GM03348 (cell line): ENCODE measurements around the gene ACOT7.
"Not testable (repeated sequence)": the region's sequence is repeated elsewhere in the genome, so short reads cannot be mapped to it uniquely, and the experiment has no call there.

Experiments
- DNase-seq: peaks from one replicate; pipeline ENCODE4 v3.0.0; 2012; ENCODE audit warnings: low spot score

The ACOT7 gene

DNA sequence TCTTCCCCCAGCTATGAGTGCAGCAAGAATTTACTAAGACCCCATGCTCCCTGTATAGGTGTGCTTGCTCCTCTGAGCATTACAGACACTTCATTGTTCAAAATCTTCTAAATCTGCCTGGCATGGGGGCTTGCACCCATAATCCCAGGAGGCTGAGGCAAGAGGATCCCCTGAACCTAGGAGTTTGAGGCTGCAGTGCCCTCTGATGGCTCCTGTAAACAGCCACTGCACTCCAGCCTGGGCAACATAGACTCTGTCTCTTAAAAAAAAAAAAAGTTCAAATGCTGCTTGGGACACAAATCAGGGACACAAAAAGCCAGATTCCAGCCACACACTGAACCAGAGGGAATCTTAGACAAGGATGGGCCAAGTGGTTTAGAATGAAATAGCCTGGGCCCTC lies 3.4 kb upstream of the ACOT7 start:
- DNase-seq, result no peak

DNA sequence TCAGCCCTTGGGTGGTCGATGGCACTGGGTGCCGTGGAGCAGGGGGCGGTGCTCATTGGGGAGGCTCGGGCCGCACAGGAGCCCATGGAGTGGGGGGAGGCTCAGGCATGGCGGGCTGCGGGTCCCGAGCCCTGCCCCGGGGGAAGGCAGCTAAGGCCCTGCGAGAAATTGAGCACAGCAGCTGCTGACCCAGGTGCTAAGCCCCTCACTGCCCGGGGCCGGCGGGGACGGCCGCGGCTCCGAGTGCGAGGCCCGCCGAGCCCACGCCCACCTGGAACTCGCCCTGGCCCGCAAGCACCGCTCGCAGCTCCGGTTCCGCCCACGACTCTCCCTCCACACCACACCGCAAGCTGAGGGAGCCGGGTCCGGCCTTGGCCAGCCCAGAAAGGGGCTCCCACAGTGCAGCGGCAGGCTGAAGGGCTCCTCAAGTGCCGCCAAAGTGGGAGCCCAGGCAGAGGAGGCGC lies 2.2 kb upstream of the ACOT7 start:
- DNase-seq, result not testable (repeated sequence)

- DNase-seq, result not testable (repeated sequence)
Measured at GRCh38 chr1:6395130-6395529, 1.6 kb upstream of the ACOT7 start.

- DNase-seq, result peak; percentile 75
Measured at GRCh38 chr1:6392809-6393399, 663 bp downstream of the ACOT7 start.

DNA sequence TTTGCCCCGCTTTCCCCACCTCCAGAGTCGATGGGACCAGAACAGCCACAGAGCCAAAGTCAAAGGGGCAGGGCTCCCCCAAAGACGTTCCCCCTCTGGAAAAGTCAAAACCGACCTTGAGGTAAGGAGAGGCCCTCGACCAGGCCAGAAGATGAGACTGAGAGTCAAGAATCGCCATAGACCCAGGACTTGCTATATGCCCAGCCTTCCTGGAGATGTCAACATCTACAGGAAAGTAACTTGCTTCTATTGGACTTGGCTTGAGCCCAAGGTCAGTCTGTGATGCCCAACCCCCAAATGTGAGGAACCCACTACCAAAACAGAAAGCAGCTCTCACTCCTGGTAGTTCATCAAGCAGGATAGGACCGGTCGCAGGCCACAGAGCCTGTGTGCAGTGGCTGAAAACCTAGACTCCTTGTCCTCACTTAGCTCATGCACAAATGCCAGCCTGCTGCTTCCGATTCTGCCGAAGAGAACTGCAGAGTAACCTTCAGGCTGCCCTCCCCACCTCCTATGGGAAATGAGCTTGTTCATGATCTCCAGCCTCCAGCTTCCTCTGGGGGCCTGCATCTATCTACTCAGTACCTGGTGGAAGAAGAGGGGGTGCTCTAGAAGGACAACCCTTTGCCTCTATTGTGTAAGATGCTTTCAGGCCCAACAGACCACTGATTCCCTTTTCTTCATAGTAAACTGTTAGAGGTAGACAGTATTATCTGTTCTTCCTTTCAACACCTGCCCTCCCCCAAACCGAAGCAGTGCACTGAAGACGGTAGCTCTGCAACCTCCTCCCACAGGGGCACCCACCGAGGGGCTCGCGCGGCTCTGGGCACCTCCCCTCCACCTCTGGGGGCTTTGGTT lies 1.4 kb downstream of the ACOT7 start:
- no peak for DNase-seq

DNA sequence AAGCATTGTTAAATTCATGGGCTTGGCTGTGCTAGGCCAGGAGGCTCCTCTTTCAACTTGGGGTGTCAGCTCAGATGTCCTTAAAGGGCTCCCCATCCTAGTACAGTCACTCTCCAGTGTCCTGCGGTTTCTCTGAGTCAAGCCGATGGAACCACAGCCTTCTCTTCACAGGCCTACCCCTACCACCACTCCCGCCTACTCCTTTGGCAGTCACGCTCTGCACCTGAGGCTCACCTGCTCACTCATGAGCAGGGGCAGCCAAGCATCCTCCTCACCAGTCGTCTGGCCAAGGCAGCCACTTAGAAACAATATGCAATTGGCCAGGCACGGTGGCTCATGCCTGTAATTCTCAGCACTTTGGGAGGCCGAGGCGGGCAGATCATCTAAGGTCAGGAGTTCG lies 3.6 kb downstream of the ACOT7 start:
- no peak for DNase-seq

GRCh38 chr1:6386371-6386949 lies 7.1 kb downstream of the ACOT7 start:
- no peak for DNase-seq

DNA sequence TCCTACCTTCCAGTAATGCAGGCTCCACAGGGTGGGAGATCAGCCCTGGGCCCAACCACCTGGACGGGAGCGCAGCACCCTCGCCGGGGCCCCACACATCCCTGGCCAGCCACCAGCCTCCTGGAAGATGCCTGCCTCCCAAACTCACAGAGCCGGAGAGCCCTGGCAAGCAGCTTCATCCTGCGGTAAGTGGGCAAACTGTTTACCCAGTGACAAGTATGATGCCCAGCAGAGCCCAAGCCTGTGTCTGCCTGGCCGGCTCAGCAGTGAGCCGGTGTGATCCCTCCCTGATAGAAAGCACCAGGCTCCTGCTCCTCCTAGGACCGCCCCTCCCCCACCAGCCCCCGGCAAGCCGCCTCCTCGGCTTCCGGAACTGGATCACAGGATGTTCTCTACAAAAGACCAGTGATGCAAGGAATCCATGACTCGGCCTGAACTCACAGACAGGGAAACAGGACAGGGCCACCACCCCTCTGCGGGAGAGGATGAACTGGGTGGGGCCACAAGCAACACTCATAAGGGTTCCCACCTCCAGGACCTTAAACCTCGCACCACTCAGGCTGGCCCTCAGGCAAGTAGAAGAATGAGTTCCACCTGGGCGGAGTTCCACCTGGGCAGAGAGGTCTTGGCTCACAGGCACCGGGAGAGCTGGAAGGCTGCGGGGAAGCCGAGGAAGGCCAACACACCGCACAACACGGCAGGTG lies 7.9 kb downstream of the ACOT7 start:
- DNase-seq, result peak; percentile 63

DNA sequence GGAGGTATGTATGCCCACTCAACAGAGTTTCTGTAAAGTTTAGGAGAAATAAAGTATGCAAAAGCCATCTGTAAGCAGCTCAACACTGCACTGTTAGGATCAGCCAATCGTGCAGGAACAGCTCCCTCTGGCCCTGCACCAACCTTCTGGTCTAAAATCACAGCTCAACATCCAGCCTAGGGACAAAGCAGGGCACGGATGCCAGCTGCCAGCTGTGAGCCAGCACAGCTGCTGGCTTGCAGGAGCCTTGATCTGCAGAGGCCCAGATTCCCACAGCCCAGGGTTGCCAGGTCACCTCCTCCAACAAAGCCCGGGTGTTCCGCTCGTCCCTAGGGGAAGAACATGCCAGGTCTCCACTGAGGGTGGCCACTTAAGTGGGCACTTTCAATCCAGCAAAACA lies 8.6 kb downstream of the ACOT7 start:
- no peak for DNase-seq

DNA sequence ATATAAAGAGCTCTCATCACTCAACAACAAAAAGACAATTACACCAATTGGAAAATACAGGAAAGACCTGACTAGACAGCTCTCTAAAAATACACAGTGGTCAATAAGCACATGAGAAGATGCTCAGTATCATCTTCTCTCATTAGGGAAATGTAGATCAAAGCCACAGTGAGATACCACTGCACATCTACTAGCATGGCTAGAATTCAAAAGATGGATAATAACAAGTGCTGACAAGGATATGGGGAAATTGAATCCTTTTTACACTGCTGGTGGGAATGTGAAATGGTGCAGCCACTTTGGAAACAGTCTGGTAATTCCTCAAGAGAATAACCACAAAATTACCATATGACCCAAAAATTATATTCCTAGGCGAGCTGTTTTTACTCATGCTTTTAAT lies 9.4 kb downstream of the ACOT7 start:
- no peak for DNase-seq

- DNase-seq, result no peak
Measured at GRCh38 chr1:6380037-6380436, 13.5 kb downstream of the ACOT7 start.

DNA sequence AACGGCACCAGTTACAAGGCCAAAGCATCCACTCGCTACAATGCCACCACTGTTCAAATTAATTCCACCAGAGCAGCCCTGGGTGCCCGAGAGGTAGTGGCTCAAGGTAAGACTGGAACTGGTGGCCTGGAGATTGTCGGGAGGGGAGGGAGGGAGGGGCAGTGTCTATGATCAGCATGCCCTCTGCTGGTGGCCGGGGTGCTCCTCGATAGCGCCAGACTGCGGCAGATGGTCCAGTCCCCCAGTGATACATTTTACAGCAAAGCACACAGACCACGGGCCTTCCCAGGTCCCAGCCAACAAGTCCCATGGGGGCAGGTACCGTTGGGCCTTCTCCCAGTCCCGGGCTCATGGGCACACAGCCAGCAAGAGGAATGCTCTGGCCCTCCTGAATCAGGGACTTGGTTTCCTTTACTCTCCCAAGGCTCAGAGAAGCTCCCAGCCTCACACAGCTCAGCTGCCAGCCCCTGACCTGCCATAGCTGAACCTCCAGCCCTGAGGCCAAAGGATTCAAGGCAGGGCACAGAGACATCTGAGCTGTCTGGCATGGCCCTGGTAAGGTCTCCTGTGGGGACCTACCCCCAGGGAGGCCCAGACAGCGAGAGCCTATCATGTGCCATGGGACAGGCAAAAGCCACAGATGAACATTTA lies 15.3 kb downstream of the ACOT7 start:
- DNase-seq, result no peak

GRCh38 chr1:6373961-6374720 lies 19.4 kb downstream of the ACOT7 start:
- no peak for DNase-seq

DNA sequence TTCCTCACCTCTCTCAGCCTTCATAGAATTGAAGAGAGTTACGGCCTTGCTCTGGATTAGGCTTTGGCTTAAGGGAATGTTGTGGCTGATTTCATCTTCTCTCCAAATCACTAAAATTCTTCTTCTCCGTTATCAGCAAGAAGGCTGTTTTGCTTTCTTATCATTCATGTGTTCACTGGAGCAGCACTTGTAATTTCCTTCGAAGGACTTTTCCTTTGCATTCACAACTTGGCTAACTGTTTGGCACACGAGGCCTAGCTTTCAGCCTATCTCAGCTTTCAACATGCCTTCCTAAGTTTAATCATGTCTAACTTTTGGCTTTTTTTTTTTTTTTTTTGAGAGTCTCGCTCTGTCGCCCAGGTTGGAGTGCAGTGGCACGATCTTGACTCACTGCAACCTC lies 21.3 kb downstream of the ACOT7 start:
- not testable (repeated sequence) for DNase-seq

DNA sequence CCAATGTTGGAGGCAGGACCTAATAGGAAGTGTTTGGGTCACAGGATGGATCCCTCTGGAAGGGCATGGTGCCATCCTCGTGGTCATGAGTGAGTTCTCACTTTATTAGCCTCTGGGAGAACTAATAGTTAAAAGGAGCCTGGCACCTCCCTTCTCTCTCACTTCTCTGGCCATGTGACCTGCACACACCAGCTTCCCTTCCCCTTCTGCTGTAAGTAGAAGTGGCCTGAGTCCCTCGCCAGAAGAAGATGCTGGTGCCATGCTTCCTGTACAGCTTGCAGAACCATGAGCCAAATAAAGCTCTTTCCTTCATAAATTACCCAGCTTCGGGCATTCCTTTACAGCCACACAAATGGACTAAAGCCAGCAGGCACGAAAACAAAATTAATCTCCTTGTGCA lies 23.6 kb downstream of the ACOT7 start:
- DNase-seq, result no peak

- no peak for DNase-seq
Measured at GRCh38 chr1:6367381-6368012, 26.1 kb downstream of the ACOT7 start.

DNA sequence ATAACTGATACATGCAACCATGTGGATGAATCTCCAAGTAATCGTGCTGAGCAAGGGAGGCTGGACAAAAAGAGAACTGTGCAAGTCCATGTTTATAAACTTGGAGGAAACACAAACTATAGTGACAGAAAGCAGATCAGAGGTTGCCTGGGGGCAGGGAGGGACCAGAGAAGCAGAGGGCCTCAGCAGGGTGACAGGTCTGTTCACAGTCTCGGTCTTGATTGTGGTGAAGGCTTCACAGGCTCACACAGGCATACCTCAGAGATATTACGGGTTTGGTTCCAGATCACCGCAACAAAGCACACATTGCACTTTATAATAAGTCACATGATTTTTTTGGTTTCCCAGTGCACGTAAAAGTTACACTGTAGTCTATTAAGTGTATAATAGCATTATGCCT lies 28.5 kb downstream of the ACOT7 start:
- no peak for DNase-seq

DNA sequence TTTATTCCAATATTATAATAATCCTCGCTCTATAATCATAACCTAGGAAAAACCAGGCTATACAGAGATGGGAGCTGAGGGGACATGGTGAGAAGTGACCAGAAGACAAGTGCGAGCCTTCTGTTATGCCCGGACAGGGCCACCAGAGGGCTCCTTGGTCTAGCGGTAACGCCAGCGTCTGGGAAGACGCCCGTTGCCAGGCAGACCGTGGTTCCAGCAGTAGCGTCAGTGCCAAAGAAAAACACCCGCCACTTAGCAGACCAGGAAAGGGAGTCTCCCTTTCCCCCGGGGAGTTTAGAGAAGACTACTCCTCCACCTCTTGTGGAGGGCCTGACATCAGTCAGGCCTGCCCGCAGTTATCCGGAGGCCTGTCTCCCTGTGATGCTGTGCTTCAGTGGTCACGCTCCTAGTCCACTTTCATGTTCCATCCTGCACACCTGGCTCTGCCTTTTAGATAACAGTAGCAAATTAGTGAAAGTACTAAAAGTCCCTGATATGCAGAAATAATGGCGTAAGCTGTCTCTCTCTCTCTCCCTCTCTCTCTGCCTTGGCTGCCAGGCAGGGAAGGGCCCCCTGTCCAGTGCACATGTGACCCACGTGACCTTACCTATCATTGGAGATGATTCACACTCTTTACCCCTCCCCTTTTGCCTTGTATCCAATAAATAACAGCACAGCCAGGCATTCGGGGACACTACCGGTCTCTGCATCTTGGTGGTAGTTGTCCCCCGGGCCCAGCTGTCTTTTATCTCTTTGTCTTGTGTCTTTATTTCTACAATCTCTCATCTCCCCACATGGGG lies 30.3 kb downstream of the ACOT7 start:
- not testable (repeated sequence) for DNase-seq

DNA sequence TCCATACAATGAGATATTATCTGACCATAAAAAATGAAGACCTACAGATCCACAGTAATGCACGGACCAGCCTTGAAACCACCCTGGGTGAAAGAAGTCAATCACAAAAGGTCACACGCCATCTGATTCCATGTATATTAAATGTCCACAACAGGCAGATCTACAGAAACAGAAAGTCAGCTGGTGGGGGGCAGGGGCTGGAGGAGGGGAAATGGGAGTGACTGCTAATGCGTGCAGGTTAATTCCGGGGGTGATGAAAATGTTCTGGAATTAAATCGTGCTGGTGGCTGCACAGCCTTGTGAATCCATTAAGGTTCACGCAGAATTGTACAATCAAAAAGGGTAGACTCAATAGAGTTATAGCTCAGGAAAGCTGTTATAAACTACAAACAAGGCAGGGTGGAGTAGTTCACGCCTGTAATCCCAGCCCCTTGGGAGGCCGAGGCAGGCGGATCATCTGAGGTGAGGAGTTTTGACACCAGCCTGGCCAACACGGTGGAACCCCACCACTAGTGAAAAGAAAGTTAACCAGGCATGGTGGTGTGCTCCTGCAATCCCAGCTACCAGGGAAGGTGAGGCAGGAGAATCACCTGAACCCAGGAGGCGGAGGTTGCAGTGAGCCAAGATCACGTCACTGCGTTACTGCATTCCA lies 32.3 kb downstream of the ACOT7 start:
- DNase-seq, result no peak
